IPS-NIHi11 (cell line): ENCODE measurements around the gene CIART.
"Not testable (repeated sequence)": the region's sequence is repeated elsewhere in the genome, so short reads cannot be mapped to it uniquely, and the experiment has no call there.

Experiments
- DNase-seq: peaks from one replicate; pipeline ENCODE4 v3.0.0; 2012; ENCODE audit warnings: mixed read lengths, low spot score

CIART gene

GRCh38 chr1:150309758-150310508 lies 27.6 kb downstream of the CIART start:
- DNase-seq = no peak

DNA sequence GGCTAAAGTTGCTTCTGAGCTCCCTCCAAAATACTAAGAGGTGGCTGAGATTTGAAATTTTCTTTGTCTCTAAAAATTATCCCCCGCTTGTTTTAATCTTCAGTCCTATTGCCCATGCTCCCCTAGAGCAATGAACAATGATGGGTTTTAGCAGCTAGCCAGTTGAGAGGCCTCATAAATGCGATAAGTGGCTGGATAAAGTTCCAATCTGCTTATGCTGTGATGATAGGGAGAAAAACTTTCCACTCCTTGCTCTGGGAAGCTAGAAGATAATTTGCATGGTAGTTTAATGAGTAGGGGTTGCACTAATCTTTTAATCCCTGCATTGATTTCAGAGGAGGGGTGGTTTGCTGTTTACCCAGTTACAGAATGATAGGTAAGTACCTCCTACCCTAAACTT lies 29.4 kb downstream of the CIART start:
- DNase-seq = no peak

DNA sequence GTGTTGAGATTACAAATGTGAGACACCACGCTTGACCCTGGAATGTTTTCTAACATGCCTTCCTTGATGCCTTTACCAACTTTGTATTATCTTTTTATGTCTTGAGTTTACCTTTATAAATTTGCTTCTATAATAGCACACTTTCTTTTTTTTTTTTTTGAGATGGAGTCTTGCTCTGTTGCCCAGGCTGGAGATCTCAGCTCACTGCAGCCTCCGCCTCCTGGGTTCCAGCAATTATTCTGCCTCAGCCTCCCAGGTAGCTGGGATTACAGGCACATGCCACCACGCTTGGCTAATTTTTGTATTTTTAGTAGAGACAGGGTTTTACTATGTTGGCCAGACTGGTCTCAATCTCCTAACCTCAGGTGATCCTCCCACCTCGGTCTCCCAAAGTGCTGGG lies 32.3 kb downstream of the CIART start:
- not testable (repeated sequence) for DNase-seq

DNA sequence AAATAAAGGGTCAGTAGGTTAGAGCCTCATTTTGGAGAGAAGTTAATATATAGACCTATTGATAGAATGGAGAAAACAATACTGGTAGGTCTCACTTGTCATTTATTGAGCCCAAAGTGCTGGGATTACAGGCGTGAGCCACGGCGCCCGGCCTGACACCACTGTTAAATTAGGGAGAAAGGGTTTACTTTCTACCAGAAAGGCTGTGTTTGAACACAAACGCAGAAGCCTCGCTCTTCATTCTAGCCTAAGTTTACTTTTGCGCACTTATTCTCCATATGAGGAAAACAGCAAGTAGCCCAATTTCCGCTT lies 38.3 kb downstream of the CIART start:
- DNase-seq = no peak

- DNase-seq = peak; percentile 17
These were observed 39.4 kb downstream of the CIART start for GRCh38 chr1:150321826-150322166.

GRCh38 chr1:150322310-150322709 lies 40.0 kb downstream of the CIART start:
- DNase-seq = no peak

GRCh38 chr1:150332651-150333290 lies 50.4 kb downstream of the CIART start:
- no peak for DNase-seq
